ENCODE data around the gene ZNF182. TPM values are rescaled to one million over a fixed set of nuclear protein-coding genes. Genes with fewer than 3 reads are reported as not detected.
"Not testable (repeated sequence)": the region's sequence is repeated elsewhere in the genome, so short reads cannot be mapped to it uniquely, and the experiment has no call there.

Gene ZNF182
- total RNA-seq, 5 donors from 2014 or later (not counting 1 experiment from before 2014, with no cell fraction given): 7.7 to 13.0 (median 11.4) TPM

GRCh38 chrX:47991263-47992094 is 12.3 kb downstream of the ZNF182 start:
- DNase-seq (peak in 12 of 35 experiments; percentile 1 to 27 (median 4)), ATAC-seq (replicated peaks in 1 of 4) (peak in 2 of 4 experiments; percentile 56 to 82)
- peaks cover 0 to 18% of the 10 kb centered on the region in 2 experiments for H3K4me1 ChIP-seq (ENCODE audit: control insufficient read depth in 1 of 2, extremely low read depth in 1 of 2, insufficient read depth in 2 of 2, low read length in 2 of 2)
- peaks cover 7 to 15% of the 10 kb centered on the region in 2 donors for H3K36me3 ChIP-seq (ENCODE audit: control insufficient read depth in 2 of 2, extremely low read depth in 1 of 2, insufficient read depth in 1 of 2, low read length in 1 of 2)
- peaks cover 0 to under 1% (median 0%) of the 10 kb centered on the region in 3 donors for H3K9me3 Mint-ChIP-seq
- H3K27ac ChIP-seq (ENCODE audit: low read length): peak overlapping the region; percentile 23
- peak overlapping the region; percentile 77 to 79 for H3K27ac Mint-ChIP-seq
- CTCF ChIA-PET: no interaction called here
- WGBS (ENCODE audit: insufficient coverage): no CpG with 5 or more reads among the region's 5 CpGs
- no peaks in the 10 kb centered on the region for H3K27me3 ChIP-seq (replicated peaks in 1 of 2; ENCODE audit: control insufficient read depth in 2 of 2, extremely low read depth in 1 of 2, insufficient read depth in 2 of 2, low read length in 1 of 2)
- H3K27me3 Mint-ChIP-seq: peaks cover 0 to 3% of the 10 kb centered on the region in 2 donors
- POLR2A ChIA-PET: no interaction called here
- peaks cover 21 to 36% (median 32%) of the 10 kb centered on the region in 3 donors for H3K4me1 Mint-ChIP-seq
- no peaks in the 10 kb centered on the region for H3K9me3 ChIP-seq
- H3K36me3 Mint-ChIP-seq: peaks cover 60% of the 10 kb centered on the region
- no peak overlapping the region for H3K4me3 ChIP-seq (ENCODE audit: control insufficient read depth in 1 of 2, extremely low read depth in 1 of 2, low read length in 1 of 2)
- H3K4me3 Mint-ChIP-seq: peak overlapping the region in 1 of 3 donors; percentile 10

DNA sequence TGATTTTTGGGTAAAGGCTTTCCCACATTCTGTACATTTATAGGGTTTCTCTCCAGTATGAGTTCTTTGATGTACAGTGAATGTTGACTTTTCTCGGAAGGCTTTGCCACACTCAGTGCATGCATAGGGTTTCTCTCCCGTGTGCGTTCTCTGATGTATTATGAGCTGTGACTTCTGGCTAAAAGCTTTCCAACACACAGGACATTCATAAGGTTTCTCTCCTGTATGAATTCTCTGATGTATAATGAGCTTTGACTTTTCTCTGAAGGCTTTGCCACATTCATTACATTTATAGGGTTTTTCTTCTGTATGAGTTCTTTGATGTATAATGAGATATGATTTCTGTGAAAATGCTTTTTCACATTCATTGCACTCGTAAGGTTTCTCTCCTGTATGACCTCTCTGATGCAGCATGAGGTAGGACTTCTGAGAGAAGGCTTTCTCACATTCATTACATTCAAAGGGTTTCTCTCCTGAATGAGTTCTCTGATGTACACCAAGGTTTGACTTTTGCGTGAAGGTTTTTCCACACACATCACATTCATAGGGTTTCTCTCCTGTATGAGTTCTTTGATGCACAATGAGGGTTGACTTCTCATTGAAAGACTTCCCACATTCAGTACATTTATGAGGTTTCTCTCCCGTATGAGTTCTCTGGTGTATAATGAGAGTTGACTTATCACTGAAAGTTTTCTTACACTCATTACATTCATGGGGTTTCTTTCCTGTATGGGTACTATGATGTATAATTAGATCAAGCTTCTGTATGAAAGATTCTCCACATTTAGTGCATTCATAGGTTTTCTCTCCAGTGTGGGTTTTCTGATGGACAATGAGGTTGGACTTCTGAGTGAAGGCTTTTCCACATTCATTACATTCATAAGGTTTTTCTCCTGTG is 27.3 kb downstream of the ZNF182 start:
- no peak overlapping the region for H3K4me3 ChIP-seq (ENCODE audit: control insufficient read depth in 1 of 2, extremely low read depth in 1 of 2, low read length in 1 of 2)
- DNase-seq (no peak), ATAC-seq (replicated peaks in 1 of 4) (no peak)
- no peak overlapping the region for H3K27ac Mint-ChIP-seq
- H3K27ac ChIP-seq (ENCODE audit: low read length): no peak overlapping the region
- no CpG with 5 or more reads among the region's 6 CpGs for WGBS (ENCODE audit: insufficient coverage)
- H3K36me3 Mint-ChIP-seq: peaks cover 69% of the 10 kb centered on the region
- H3K27me3 Mint-ChIP-seq: peaks cover 0 to 8% of the 10 kb centered on the region in 2 donors
- H3K4me3 Mint-ChIP-seq: no peak overlapping the region
- ChIA-PET CTCF (no interaction called here), POLR2A (no interaction called here)
- H3K9me3 ChIP-seq: peaks cover 18% of the 10 kb centered on the region
- H3K9me3 Mint-ChIP-seq: peaks cover 37 to 55% (median 40%) of the 10 kb centered on the region in 3 donors
- no peaks in the 10 kb centered on the region for H3K27me3 ChIP-seq (replicated peaks in 1 of 2; ENCODE audit: control insufficient read depth in 2 of 2, extremely low read depth in 1 of 2, insufficient read depth in 2 of 2, low read length in 1 of 2)
- peaks cover 0 to 41% of the 10 kb centered on the region in 2 donors for H3K36me3 ChIP-seq (ENCODE audit: control insufficient read depth in 2 of 2, extremely low read depth in 1 of 2, insufficient read depth in 1 of 2, low read length in 1 of 2)
- no peaks in the 10 kb centered on the region for H3K4me1 Mint-ChIP-seq
- no peaks in the 10 kb centered on the region for H3K4me1 ChIP-seq (ENCODE audit: control insufficient read depth in 1 of 2, extremely low read depth in 1 of 2, insufficient read depth in 2 of 2, low read length in 2 of 2)

DNA sequence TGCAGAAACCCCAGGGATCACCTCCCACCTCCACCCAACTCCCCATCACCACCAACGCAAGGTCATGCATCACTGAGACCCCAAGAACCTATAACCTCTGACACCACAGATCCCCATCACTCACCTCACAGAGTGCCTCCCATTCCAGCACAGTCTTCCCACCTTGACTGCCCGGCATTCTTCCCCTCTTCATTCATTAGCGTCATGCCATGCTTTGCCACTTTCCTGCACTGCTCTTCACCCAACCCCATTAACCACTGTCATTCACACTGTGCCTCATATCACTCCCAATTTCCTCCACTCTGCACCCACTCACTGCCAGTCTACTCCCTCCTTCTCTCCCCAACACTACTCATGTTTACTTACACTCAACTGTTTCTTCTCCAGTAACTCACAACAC is 30.6 kb downstream of the ZNF182 start:
- Histone ChIP-seq H3K36me3 (ENCODE audit: control insufficient read depth in 2 of 2, extremely low read depth in 1 of 2, insufficient read depth in 1 of 2, low read length in 1 of 2) (peaks cover 0 to 12% of the 10 kb centered on the region in 2 donors), H3K4me3 (ENCODE audit: control insufficient read depth in 1 of 2, extremely low read depth in 1 of 2, low read length in 1 of 2) (no peak overlapping the region), H3K27ac (ENCODE audit: low read length) (no peak overlapping the region), H3K4me1 (ENCODE audit: control insufficient read depth in 1 of 2, extremely low read depth in 1 of 2, insufficient read depth in 2 of 2, low read length in 2 of 2) (no peaks in the 10 kb centered on the region), H3K27me3 (replicated peaks in 1 of 2; ENCODE audit: control insufficient read depth in 2 of 2, extremely low read depth in 1 of 2, insufficient read depth in 2 of 2, low read length in 1 of 2) (no peaks in the 10 kb centered on the region), H3K9me3 (peaks cover 12% of the 10 kb centered on the region)
- H3K4me3 Mint-ChIP-seq: no peak overlapping the region
- H3K27me3 Mint-ChIP-seq: peaks cover 0 to 9% of the 10 kb centered on the region in 2 donors
- peaks cover 33 to 50% (median 34%) of the 10 kb centered on the region in 3 donors for H3K9me3 Mint-ChIP-seq
- POLR2A ChIA-PET: no interaction called here
- H3K4me1 Mint-ChIP-seq: no peaks in the 10 kb centered on the region
- DNase-seq (no peak), ATAC-seq (replicated peaks in 1 of 4) (no peak)
- CTCF ChIA-PET: no interaction called here
- no peak overlapping the region for H3K27ac Mint-ChIP-seq
- H3K36me3 Mint-ChIP-seq: peaks cover 44% of the 10 kb centered on the region
- WGBS (ENCODE audit: insufficient coverage): 80% methylated on average over 1 of the region's 3 CpGs

DNA sequence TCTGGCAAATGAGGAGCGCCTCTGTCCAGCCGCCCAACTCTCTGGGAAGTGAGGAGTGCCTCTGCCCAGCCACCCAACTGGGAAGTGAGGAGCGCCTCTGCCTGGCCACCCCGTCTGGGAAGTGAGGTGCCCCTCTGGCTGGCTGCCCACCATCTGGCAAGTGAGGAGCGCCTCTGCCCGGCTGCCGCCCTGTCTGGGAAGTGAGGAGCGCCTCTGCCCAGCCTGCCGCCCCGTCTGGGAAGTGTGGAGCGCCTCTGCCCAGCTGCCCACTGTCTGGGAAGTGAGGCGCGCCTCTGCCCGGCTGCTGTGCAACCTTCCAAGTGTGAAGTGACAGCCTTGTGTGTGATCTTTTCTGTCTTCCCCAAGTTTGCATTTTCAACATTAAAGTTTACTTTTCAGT is 38.3 kb downstream of the ZNF182 start:
- H3K27ac Mint-ChIP-seq: not testable (repeated sequence)

DNA sequence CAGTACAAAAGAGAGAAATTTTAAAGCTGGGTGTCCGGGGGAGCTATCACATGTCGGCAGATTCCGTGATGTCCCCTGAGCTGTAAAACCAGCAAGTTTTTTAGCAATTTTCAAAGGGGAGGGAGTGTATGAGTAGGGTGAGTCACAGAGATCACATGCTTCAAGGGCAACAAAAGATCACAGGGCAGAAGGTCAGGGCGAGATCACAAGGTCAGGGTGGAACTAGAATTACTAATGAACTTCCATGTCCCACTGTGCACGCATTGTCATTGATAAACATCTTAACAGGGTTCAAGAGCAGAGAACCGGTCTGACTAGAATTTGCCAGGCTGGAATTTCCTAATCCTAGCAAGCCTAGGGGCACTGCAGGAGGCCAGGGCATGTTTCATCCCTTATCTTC is 42.0 kb downstream of the ZNF182 start:
- ATAC-seq (replicated peaks in 1 of 4); H3K27me3 ChIP-seq (replicated peaks in 1 of 2; ENCODE audit: control insufficient read depth in 2 of 2, extremely low read depth in 1 of 2, insufficient read depth in 2 of 2, low read length in 1 of 2); H3K4me1 Mint-ChIP-seq; H3K4me1 ChIP-seq (ENCODE audit: control insufficient read depth in 1 of 2, extremely low read depth in 1 of 2, insufficient read depth in 2 of 2, low read length in 2 of 2); H3K9me3 Mint-ChIP-seq; H3K9me3 ChIP-seq; POLR2A ChIA-PET; H3K27ac ChIP-seq (ENCODE audit: low read length); H3K4me3 ChIP-seq (ENCODE audit: control insufficient read depth in 1 of 2, extremely low read depth in 1 of 2, low read length in 1 of 2); H3K27ac Mint-ChIP-seq; H3K36me3 ChIP-seq (ENCODE audit: control insufficient read depth in 2 of 2, extremely low read depth in 1 of 2, insufficient read depth in 1 of 2, low read length in 1 of 2); H3K36me3 Mint-ChIP-seq; DNase-seq; CTCF ChIA-PET; H3K27me3 Mint-ChIP-seq; H3K4me3 Mint-ChIP-seq: not testable (repeated sequence)
- 83% methylated on average over 2 of the region's 6 CpGs for WGBS (ENCODE audit: insufficient coverage)

More for the DNA sequence above, 38.3 kb downstream of the ZNF182 start:
- ATAC-seq (replicated peaks in 1 of 4); H3K36me3 ChIP-seq (ENCODE audit: control insufficient read depth in 2 of 2, extremely low read depth in 1 of 2, insufficient read depth in 1 of 2, low read length in 1 of 2); H3K4me1 Mint-ChIP-seq; H3K27me3 ChIP-seq (replicated peaks in 1 of 2; ENCODE audit: control insufficient read depth in 2 of 2, extremely low read depth in 1 of 2, insufficient read depth in 2 of 2, low read length in 1 of 2); POLR2A ChIA-PET; DNase-seq; H3K27ac ChIP-seq (ENCODE audit: low read length); H3K27me3 Mint-ChIP-seq; H3K4me3 ChIP-seq (ENCODE audit: control insufficient read depth in 1 of 2, extremely low read depth in 1 of 2, low read length in 1 of 2); CTCF ChIA-PET; H3K36me3 Mint-ChIP-seq; H3K4me3 Mint-ChIP-seq; H3K9me3 ChIP-seq; H3K4me1 ChIP-seq (ENCODE audit: control insufficient read depth in 1 of 2, extremely low read depth in 1 of 2, insufficient read depth in 2 of 2, low read length in 2 of 2): not testable (repeated sequence)
- 97% methylated on average over 6 of the region's 14 CpGs for WGBS (ENCODE audit: insufficient coverage)
- peaks cover 6 to 18% (median 7%) of the 10 kb centered on the region in 3 donors for H3K9me3 Mint-ChIP-seq

DNA sequence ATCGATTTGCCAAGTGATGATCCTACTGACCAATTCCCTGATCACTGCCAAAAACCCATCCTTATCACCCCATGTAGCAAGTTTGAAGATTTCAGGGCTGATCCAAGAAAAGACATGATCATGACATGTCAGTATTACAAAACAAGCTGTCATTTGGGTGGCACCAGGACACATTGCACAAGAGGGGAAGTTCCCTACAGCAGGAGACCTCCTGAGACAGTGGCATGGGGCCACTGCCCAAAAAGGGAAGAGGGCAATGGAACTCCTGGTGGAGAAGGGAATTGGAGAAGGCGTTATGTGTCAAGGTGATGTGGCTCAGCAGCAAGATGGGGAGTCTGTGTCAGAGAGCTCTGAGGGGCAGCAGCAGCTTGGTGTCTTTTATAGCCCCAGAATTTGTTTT is 43.4 kb downstream of the ZNF182 start:
- H3K4me3 ChIP-seq (ENCODE audit: control insufficient read depth in 1 of 2, extremely low read depth in 1 of 2, low read length in 1 of 2): no peak overlapping the region
- WGBS (ENCODE audit: insufficient coverage): 80% methylated on average over 1 of the region's 2 CpGs
- ChIA-PET POLR2A (no interaction called here), CTCF (no interaction called here)
- no peaks in the 10 kb centered on the region for H3K9me3 ChIP-seq
- no peak overlapping the region for H3K27ac Mint-ChIP-seq
- no peaks in the 10 kb centered on the region for H3K27me3 Mint-ChIP-seq
- H3K4me3 Mint-ChIP-seq: no peak overlapping the region
- DNase-seq (no peak), ATAC-seq (replicated peaks in 1 of 4) (no peak)
- H3K9me3 Mint-ChIP-seq: peaks cover 0 to 6% (median 6%) of the 10 kb centered on the region in 3 donors
- no peaks in the 10 kb centered on the region for H3K27me3 ChIP-seq (replicated peaks in 1 of 2; ENCODE audit: control insufficient read depth in 2 of 2, extremely low read depth in 1 of 2, insufficient read depth in 2 of 2, low read length in 1 of 2)
- no peak overlapping the region for H3K27ac ChIP-seq (ENCODE audit: low read length)
- no peaks in the 10 kb centered on the region for H3K36me3 ChIP-seq (ENCODE audit: control insufficient read depth in 2 of 2, extremely low read depth in 1 of 2, insufficient read depth in 1 of 2, low read length in 1 of 2)
- peaks cover 0 to 2% (median 0%) of the 10 kb centered on the region in 3 donors for H3K4me1 Mint-ChIP-seq
- no peaks in the 10 kb centered on the region for H3K4me1 ChIP-seq (ENCODE audit: control insufficient read depth in 1 of 2, extremely low read depth in 1 of 2, insufficient read depth in 2 of 2, low read length in 2 of 2)
- H3K36me3 Mint-ChIP-seq: peaks cover 5% of the 10 kb centered on the region

Data from T-cell (primary cell).